HS-5 (cell line): Measurements from ENCODE around the gene TMEM40.
"Not testable (repeated sequence)": the region's sequence is repeated elsewhere in the genome, so short reads cannot be mapped to it uniquely, and the experiment has no call there.

Experiments
- DNase-seq: peaks from one replicate; pipeline ENCODE4 v3.0.0-alpha.2; 2012; ENCODE audit warnings: low read depth

TMEM40 gene, protein sequence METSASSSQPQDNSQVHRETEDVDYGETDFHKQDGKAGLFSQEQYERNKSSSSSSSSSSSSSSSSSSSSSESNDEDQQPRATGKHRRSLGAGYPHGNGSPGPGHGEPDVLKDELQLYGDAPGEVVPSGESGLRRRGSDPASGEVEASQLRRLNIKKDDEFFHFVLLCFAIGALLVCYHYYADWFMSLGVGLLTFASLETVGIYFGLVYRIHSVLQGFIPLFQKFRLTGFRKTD

DNA sequence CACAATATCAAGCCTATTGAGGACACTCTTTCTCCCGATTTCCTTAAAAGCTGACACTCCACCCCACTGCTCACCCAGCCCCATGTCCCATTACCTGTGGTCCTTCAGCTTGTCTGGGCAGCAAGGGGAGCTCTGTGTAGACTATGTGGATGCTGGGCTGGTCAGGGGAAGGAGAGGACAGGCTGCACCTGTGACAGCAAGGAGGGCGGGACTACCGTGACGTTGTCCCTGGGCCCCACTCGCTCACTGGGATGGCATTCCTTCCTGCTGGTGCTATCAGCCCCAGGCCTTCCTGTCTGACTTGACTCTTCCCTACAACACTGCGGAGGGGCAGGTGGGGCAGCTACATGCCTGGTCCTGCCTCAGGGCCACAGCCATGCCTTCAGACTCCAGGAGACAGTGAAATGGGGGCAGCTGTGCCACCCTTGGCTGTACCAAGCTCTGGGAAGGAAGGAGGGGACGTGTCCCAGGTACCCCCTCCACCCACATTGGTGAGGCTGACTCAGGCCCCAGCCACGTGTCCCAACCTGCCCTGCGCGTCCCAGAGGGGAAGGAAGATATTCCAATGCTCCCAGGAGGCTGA lies at the start of gene TMEM40:
TMEM40 (minus strand) TSS at position 163 of the 583 bp plus-strand sequence. CDS start 9,427 bp downstream, outside the sequence.
- no peak for DNase-seq

DNA sequence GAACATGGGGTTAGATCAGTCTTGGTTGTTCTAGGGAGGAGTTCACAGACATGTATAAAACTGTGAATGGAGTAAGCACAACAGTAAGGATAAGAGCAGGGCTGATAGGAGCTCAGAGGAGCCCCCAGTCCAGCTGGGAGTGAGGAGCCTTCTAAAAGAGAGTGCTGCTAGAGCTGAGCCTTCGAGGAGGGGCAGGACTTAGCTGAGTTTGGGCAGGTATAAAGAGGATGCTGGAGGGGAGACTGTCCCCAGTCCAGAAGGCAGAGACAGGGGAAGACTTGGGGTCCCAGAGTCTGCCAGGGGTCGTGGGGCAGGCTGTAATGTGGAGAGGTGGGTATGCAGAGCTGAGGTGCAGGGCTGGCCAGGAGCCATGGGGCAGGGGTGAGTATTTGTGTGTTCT lies 49.5 kb upstream of the TMEM40 start:
- no peak for DNase-seq

DNA sequence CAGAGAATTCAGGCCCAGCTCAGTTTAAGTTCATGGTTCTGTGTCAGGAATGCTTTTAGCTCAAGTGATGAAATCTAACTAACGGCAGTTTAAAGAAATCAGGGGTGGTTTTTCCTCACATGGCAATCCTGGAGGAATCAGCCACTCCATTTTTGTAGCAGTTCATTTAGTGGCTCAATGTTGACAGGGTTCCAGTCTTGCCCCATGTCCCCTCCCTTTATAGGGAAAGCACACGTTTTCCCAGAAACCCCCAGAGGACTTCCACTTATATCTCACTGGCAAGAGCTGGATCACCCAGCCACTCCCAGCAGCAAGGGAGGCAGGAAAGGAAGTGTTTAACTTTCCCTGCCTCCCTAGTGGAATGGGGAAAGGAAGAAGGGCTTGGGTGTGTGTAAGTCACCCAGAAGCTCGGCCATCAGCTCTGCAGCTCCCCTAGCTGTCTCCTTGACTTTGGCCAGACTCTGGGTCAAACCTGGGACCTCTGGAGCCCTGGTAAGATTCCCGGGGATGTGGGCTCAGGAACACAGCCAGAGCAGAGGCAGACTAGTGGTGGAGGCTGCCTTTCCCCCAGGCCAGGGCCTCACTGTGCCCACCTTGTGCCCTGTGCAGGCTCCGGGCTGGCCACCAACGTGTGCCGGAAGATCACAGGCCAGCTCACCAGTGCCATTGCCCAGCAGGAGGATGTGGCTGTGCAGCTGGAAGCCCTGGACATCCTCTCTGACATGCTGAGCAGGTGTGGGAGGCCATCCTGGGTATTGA lies 48.7 kb upstream of the TMEM40 start:
- DNase-seq: no peak

DNA sequence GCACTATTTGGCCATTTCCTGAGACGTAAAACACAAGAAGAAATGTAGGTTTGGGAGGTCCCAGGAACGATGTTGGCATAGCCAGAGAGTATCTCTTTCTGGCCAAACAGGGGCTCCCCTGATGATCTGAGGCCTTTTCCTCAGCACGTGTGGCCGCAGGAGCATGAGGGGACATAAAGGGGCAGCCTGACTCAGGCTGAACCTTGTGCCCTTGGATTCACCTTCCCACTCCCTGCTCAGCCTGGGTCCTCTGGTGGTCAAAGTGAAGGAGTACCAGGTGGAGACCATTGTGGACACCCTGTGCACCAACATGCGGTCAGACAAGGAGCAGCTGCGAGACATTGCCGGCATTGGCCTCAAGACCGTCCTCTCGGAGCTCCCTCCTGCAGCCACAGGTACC lies 48.0 kb upstream of the TMEM40 start:
- DNase-seq: no peak

DNA sequence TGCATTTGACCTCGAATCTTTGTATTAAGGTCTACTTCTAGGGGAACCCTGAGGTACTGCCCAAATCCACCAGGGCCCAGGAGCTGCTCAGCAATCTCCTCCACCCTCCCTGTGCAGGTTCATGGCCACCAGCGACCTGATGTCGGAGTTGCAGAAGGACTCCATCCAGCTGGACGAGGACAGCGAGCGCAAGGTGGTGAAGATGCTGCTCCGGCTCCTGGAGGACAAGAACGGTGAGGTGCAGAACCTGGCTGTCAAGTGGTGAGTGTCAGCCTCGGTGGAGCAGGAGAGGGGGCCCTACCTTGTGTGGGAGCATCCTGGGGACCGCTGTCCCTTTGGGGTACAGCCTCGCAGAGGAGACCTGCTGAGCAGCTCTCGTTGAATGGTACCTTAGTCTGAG lies 44.3 kb upstream of the TMEM40 start:
- no peak for DNase-seq

DNA sequence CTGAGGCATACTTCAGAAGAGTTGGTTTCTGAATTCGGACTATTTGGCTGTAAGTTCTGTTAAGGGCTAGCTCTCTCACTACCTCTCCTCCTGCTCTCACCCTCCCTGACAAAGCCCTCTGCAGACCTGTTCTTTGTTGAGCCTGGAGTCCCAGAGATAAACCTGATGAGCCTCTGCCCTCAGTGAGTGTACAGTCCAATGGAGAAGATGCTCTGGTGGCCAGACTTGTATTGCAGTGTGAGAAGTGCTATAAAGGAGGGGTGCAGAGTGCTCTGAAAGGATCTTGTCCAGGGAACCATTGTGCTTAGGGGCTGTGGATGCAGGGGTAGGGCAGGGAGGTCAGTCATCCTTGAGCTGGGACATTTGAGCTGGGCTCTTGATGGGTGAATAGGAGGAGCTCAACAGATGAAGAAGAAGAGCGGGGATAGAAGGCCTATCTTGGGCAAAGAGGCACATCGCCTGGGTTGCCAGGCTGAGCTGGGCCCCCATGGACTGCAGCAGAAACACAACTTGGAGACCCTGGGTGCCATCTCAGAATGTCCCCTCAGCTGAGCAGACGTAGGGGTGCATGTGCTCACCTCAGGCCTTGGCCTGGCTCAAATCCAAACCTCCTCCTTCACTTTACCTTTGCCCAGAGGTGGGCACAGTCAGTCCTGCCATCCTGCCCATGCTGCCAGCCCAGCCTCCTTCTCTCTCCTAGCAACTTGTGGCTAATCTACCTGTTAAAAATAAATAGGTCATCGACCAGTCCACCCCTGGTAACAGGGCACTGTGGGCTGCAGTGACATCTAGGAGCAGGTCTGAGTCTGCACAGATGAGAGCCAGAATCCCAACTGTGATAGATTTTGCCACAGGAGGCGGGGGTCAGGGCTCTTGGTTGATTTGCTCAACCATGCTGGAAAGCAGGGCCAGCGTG lies 40.7 kb upstream of the TMEM40 start:
- DNase-seq: no peak

DNA sequence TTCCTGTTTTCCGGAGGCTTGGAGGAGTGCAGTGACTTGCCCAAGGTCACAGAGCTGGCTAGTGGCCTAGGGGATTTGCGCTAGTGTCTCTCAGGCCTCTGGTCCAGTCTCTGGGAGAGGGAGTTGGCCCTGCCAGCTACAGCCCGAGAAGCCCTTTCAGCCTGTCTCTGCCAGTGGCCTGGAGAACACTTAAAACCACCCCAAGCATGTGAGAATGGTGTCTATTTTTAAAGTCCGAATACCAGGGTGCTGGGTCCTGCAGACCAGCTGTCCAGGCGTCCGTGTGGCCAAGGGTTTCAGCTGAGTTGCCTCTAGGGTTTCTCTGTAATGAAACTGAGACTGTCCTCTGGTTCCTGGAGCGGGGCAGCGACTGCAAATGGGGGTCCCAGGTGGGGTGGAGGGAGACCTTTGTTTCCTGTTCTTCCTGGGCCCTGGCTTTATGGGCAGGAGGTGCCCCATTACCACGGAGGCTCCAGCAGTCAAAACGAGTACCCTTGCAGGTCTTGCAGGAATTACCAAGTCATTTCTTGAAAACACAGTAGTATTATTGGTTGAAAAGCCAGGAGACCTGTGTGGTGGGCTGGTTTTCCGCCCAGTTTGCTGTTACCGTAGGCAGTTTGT lies 39.6 kb upstream of the TMEM40 start:
- DNase-seq: no peak

DNA sequence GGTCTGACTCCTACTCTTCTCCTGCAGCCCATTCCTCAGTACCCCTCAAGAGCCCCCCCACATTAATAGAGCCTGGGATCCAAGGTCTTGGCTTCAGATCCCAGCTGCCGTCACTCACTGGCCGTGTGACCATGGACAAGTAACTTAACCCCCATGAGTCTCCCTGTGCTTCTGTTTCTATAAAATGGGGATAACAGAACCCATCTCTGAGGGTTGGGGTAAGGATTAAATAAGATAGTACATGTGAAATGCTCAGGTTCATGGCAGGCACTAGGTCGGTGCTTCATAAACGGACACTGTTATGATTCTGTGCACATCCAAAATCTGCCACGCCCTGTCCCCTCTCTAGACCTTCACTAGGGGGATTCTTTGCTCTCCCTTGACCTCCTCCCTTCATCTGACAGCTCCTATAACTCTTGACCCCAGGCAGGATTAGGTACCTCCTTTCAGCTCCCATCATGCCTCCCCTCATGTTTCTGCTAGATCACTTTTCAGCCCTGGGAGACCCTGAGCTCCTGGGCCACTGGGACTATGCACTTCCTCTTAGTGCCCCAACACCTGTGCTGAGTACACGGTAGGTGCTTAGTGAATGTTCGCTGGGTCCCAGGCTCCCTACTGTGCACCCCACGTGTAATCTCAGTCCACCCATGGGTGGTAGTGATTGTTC lies 39.0 kb upstream of the TMEM40 start:
- no peak for DNase-seq

DNA sequence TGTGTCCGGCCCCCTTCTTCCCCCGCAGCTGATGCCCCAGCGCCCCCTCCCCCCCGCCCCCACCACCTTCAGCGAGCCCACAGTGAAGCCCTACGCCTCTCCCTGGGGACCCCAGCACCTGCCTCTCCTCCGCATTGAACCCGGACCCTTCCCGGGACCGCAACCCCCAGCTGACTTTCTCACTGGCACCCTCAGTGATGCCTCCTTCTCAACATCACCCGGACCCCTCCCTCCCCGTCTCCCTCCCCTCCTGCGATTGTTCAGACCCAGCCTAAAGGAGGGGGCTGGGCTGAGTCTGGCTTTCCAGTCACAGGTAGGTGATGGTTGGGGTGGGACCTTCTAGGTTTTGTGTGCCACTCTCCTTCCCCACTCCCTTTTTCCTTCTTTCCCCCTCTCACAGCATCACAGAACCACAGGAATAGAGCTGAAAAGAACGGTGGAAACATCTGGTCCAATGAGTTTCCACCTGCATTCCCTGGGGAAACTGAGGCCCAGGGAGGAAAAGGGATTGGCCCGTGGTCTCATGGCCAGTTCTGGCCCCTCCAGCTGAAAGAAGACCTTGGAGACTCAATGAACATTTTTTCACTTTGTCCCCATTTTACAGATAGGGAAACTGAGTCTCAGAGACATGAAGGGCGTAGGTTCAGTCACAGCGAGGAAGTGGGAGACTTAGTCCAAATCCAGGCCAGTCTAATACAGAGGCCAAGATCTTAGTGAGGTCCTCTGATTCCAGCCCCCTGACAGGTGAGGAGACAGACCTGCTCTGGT lies 38.2 kb upstream of the TMEM40 start:
- DNase-seq: no peak

DNA sequence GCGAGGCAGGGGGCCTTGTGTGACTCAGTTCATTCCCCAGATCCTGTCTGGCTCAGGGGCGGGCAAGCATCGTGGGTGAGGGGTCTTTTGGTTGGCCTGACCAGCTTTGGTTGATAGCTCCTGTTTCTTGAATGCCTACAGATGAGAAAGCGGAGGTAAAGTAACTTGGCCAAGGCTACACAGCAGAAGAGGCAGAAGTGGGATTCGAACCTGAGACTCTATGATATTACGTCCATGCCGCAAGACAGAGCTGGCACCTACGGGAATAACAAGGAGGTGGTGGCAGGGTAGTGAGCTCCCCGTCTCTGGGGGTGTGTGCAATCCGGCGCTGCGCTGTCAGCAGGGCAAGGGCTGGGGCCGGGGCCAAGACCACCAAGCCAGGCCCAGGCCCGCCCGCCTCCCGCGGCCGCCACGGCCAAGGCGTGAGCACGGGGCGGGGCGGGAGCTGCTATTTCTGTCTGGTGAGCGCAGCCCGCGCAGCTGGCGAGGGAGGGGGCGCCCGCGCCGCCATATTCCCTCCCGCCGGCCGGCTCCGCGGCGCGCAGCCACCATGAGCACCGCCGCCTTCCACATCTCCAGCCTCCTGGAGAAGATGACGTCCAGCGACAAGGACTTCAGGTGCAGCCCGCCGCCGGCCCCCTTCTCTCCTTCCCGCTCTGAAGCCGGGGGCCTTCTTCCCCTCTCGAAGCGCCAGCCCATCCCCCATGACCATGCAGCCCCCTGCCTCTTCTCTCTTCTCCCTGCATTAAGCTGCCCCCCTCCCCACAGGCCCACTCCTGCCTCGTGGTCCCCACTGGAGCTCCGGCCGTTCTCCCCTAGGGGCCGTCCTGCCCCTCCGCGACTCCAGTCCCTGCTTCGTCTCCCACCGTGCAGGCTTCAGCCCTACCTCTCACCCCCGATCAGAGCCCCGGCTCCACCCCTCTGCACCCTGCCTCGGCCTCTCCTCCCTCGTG lies 37.4 kb upstream of the TMEM40 start, which contains the start of gene CAND2:
CAND2 (plus strand) TSS at position 510 of the 953 bp plus-strand sequence; CDS start at position 551, 41 bp downstream.
- DNase-seq: no peak

DNA sequence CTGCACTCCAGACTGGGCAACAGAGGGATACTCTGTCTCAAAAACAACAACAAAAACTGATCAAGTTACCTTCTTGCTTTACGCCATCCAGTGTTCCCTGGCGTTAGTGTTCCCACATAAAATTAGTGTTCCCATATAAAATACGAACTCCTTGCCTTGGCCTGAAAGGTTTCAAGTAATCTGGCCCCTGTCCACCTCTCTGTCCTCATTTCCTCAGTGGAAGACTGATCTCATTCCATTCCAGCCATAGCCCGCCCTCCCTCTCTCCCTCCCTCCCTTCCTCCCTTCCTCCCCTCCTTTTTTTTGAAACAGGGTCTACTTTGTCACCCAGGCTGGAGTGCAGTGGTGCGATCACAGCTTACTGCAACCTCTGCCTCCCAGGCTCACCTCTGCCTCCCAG lies 34.6 kb upstream of the TMEM40 start:
- DNase-seq: no peak

DNA sequence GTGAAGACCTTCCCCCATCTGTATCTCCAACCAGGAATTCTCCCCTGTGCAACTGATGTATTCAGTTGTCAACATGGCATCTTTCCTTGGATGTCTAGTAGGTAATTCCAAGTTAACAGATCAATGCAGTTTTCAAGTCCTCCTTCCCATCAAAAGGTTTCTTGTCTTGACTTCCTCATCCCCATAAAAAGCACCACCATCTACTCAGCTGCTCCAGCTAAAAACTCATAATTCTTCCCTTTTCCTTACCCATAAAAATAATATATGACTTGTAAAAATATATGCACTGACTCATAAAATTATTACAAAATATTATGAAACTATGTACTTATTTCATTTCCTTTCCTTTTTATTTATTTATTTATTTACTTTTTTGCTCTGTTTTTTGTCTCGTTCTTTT lies 32.4 kb upstream of the TMEM40 start:
- no peak for DNase-seq

DNA sequence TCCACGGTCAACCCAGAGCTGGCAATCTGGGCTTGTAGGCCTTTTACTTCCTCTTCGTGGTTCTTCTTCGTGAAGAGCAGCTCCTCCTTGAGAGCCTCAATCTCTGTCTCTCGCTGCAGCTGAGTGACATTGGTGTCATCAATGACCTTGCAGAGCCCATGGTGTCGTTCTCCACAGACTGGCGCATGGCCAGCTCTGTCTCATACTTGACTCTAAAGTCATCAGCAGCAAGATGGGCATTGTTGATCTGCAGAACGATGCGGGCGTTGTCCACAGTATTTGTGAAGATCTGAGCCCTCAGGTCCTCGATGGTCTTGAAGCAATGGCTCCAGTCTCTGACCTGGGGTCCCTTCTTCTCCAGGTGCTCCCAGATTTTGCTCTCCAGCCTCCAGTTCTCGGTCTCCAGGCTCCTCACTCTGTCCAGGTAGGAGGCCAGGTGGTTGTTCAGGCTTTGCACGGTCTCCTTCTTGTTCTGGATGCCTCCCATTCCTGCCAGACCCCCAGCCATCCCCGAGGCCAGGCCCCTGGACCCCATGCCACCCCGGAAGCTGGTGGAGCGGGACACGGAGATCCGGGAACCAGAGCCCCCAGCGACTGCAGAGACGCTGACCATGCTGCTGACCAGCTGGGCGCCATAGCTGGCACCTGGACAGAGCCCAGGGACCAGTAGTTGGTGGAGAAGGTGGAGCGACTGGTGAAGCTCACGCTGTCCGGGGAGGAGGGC lies 29.1 kb upstream of the TMEM40 start:
- not testable (repeated sequence) for DNase-seq

DNA sequence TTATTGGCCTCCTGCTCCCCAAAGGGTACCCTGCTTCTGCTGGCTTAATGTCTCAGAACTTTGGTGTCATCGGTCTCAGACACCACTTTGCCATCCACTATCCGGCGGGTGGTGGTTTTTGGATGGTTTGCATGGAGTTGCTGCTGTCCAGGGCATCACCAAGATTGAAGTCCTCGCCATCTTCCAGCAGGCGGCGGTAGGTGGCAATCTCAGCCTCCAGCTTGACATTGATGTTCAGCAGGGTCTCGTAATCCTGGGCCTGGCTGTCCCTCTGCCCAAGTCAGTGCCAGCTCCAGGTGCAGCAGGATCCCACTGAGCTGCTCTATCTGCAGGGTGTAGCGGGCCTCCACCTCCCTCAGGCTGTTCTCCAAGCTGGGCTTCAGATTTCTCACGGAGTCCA lies 28.3 kb upstream of the TMEM40 start:
- not testable (repeated sequence) for DNase-seq

DNA sequence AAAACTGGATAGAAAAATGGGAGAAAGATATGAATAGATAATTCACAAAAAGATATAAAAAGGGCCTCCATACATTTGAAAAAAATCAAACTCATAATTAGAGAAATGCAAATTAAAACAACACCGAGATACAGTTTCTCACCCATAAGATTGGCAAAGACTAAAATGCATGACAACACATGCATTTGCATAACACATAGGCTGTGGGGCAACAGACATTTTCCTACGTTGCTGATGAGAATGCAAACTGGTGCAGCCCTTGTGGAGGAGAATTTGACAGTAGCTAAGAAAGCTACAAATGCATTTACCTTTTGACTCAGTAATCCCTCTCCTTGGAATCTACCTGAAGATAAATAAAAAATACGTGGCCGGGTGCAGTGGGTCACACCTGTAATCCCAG lies 26.0 kb upstream of the TMEM40 start:
- no peak for DNase-seq

DNA sequence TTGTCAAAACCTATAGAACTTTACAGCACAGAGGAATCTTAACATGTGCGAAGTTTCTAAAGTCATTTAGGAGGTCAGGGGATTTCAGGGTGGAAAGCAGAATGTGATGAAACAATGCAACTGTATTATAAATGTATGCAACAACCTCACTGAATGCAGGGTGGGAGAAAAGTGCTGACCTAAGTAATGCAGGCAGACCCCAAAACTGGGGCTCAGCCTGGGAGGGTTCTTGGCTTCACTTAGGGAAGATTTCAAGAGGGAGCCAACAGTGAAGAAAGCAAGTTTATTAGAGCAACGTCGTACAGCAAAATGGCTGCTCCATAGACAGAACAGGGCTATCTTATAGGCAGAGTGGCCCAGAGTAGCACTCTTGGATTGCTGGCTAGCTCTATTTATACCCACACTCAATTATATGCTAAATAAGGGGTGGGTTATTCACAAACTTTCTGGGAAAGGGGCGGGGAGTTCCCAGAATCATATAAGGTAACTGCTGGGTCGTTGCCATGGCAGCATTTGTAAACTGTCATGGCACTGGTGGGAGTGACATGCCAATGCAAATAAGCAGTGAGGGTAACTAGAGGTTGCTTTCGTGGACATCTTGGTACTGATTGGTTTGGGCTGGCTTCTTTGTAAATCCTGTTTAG lies 23.2 kb upstream of the TMEM40 start:
- no peak for DNase-seq

DNA sequence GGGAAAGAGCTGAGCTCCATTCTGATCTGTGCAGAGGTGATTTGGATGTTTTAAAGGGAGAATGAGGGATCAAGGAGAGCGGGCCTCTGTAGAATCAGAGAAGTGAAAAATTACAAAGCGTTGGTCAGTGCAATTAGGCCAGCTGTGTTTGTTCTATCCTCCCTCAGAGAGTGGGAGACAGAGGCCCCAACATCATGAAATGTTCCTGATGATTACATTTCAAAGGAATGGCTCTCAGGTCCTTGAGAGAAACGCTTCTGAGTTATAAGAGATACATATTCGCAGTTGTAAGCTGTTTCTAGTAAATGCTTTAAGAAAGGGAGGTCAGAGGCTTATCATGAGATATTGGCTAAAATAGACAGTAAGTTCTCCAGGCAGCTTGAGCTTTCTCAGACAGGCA lies 21.7 kb upstream of the TMEM40 start:
- no peak for DNase-seq

DNA sequence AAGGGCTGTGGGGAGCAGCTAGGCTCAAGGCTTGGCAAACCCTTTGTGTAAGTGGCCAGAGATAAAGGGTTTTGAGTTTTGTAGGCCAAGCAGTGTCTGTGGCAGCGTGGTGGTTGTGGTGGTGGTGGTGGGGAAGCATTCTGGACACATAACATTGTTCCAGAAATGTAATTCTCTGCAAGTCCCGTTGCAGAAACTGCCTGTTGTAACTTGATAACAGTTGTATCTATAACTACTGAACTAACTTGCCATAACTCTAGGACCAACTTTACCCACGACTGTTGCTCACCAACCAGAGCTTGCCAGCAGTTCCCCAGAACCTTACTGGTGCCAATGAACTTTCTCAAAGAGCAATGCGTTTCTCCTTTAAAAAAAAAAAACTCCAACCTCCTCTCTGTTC lies 18.1 kb upstream of the TMEM40 start:
- DNase-seq: no peak
